ENCODE data around the gene CD99.
"Not testable (repeated sequence)": the region's sequence is repeated elsewhere in the genome, so short reads cannot be mapped to it uniquely, and the experiment has no call there.

The CD99 gene

DNA sequence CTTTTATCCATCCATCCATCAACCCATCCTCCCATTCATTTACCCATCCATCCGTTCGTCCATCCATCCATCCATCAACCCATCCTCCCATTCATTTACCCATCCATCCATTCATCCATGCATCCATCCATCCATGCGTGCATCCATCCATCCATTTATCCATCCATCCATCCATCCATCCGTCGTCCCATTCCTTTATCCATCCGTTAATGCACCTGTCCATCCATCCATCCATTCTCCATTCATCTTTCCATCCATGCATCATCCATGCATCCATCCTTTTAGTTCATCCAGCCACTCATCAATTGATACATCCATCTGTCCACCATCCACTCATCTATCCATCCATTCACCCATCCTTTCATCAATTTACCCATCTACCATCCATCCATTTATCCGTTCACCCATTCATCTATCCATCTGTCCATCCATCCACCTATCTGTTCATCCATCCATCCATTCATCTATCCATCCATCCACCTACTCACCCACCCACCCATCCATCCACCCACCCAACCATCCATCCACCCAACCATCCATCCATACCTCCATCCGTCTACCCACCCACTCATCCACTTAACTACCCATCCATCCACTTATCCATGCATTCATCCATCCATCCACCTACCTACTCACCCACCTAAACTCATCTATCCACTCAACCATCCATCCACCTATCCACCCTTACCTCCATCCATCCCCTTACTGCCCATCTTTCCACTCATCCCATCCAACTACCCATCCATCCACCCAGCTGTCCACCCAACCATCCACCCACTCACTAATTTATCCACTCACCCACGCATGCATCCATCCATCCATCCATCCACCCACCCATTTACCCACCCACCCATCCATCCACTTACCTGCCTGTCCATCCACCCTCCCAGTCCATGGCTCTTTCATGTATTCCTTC lies 9.6 kb downstream of the CD99 start:
- DNase-seq, result no peak

DNA sequence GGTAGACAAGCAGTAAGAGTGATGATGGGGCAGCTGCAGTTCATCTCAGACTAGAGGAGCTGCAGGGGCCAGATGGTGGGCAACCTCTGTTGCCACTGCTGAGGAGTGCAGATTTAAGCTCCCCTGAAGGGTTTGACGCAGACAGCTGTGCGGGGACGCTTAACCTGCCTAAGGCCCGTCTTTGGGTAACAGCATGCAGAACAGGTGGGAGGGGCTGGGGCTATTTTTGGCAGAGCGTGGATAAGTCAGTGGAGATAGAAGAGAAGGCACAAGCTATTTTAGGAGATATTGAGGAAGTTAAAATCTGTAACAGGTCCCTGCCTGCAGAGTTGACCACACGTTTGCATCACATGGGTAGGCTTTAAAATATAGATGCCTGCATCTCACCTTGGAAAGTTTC lies 10.5 kb downstream of the CD99 start:
- DNase-seq, result no peak

DNA sequence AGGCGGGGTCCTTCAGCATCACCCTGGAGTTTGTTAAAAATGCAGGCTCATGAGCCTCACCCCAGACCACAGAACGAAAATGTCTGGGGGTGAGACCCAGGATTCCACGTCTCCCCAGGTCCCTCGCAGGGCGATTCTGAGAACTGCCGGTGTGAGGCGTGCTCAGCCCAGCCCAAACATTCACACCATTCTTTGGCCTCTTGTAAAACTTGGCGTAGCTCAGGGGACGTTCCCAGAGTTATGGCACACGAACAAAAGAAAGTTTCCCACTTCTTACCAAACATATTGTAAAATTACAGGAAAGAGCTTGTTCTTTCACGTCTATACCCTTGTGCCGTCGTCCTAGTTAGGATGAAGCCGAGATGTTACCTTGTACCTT lies 12.9 kb downstream of the CD99 start:
- no peak for DNase-seq

DNA sequence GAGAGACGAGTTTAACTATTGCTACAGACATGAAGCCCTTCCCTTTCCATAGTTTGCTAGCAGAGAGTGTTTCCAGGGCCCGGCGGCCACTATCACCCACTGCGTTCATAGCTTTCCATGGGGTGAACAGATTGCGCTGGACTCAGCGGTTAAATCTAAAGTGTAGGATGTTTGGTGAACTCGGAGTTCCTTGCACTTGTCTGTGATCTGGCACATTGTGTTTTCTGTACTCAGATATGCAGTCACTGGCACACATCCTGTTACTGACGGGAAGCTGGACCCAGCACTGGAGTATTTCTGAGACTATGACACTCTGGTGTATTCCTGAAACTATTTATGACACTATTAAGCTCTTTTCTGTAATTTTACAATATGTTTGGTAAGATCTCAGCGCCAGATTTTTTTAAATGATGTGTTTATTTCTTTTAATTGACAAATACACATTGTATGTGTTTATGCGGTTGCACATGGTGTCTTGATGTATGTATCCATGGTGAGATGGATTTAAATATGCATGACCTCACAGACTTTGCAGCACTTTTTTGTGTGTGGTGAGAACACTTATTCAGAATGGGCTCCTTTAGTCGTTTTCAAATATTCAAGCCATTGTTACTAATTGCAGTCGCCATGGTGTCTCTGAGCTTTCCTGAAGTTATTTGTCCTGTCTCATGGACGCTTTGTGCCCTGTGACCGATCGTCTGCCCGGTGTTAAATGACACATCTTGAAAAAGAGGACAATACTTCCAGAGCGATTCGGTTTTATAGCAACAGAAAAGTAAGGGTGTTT lies 14.1 kb downstream of the CD99 start:
- DNase-seq, result no peak

DNA sequence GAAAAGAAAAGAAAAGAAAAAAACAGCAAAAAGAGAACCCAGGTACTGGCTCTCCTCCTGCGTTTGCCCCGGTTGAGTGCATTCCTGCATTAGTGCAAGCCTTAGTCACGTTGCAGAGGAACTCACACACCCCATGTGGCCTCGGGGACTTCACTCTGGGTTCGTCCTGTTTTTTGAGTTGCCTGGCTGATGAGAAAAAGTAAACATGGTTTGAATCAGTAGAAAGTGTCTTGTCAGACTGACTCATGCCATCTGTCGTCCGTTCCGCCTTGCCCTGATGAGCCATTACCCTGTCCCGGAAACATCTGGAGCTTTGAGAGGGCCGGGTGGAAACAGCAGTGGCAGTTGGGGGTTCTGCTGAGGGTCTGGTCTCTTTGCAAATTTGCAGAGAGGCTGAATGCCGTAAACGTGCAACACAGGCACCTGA lies 16.3 kb downstream of the CD99 start:
- no peak for DNase-seq

DNA sequence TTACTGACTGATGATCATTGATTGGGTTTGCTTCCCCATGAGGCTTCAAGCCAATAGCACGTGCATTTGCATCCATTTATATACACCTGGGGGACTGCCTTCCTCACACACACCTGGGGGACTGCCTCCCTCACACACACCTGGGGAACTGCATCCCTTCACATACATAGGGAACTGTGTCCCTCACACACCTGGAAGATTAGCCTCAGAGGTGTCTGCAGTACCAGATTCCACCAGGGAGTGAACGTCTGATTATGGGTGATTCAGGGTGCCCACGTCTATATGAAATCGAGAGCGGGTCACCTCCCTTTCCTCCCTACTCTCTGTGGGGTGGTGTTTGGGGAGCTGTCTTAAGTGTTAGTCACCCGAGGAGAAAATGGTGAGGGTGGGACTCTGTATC lies 16.9 kb downstream of the CD99 start:
- no peak for DNase-seq

DNA sequence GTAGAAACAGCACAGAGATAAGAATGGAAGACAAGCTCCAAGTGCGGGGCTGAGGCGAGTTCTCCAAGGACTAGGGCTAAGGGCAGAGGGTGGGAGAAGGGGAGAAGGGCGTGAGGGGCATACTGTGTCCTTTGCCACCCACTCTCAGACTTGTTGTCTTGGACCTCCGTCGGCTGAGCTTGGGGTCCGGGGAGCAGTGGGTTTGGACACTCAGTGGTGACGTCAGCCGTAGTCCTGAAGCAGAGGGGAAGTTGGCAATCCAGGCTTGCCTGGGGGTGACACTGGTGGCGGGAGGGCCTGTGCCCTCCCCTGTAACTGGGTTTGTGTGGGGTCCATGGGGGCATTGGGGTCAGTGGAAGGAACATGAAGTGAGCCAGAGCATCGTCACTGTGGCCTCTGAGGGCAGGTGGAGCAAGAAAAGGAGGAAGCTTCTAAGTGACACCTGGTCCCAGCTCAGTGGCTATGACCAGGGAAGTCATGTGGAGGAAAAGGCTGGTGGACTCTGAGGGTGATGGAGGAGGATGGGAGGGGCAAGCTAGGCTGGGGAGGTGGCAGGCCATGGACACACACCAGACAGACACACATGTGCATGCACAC lies 17.6 kb downstream of the CD99 start:
- DNase-seq, result no peak

DNA sequence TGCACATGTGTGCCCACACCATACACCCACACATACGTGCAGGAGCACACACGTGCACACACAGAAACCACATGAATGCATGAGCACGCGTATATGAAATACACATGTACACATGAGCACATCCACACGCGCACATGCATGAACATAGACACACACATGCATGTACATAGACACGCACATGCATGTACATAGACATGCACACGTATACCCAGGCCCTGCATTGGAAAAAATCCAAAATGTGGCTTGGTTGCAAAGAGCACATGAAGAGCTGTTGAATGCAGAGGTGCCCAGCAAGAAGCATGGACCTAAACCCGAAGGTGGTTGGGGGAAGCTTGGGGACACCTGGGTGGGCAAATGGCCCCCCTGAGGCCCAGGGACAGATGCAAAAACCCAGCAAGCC lies 18.5 kb downstream of the CD99 start:
- no peak for DNase-seq

DNA sequence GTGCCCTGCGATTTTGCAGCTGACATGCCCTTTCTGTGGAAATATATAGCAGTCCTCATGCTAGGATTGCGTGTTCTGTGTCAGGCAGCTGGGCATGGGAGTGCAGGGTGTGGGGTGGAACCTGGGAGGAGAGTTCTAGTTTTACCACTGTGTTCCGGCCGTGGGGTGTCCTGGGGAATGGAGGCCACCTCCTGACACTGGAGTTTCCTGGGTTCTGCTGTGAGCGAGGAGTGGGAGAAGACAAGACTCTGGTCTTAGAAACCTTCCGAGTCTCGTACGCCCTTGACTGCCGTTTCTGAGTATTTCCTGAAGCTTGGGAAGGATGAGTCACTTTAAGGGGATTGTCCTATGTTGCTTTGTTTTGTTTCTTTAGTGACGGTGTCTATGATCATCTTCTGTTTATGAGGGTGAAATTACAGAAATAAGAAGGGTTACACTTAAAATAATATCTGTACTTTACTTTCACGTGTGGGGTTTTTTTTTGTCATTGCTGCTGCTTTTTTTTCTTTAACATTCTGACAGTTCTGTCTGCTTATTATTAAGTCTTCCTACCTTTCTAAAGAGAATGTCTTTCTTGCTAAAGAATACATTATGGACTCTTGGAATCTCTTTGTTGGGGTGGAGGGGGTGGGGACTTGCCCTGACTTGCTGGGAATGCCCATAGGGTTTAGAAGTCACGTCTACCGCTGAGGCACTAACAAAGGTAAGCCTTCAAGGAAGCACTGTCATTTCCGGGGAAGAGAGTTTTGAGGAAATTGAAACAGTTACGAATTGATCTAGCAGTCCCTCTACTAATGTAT lies 19.1 kb downstream of the CD99 start:
- DNase-seq, result no peak

DNA sequence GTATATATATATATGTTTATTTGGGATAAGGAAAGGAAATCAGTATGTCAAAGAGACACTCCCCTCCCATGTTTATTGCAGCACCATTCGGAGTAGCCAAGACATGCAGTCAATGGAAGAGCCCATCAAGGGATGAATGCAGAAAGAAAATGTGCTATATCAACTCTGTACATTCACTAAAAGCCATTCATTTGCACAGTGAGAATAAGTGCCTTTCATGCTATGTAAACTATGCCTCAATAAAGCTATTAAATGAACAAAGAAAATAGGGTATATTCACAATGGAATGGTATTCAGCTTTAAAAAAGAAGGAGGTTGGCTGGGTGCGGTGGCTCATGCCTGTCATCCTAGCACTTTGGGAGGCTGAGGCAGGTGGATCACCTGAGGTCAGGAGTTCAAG lies 20.3 kb downstream of the CD99 start:
- no peak for DNase-seq

DNA sequence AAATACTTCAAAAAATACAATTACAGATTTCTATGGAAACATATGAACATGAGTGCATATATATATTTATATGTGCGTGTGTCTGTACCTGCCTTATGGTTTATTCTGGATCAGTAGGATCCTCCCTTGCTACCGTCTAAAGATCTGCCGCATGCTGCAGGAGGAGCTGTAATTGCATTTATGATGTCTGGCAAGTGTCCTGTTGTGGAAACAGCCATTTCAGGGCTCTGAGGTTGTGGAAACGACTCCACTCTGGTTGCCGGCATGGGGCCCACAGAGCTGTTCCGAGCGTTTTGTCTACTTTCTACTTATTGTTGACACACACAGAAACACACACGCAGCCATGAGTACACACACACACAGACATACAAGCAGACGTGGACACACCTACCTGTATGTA lies 21.3 kb downstream of the CD99 start:
- DNase-seq, result no peak

DNA sequence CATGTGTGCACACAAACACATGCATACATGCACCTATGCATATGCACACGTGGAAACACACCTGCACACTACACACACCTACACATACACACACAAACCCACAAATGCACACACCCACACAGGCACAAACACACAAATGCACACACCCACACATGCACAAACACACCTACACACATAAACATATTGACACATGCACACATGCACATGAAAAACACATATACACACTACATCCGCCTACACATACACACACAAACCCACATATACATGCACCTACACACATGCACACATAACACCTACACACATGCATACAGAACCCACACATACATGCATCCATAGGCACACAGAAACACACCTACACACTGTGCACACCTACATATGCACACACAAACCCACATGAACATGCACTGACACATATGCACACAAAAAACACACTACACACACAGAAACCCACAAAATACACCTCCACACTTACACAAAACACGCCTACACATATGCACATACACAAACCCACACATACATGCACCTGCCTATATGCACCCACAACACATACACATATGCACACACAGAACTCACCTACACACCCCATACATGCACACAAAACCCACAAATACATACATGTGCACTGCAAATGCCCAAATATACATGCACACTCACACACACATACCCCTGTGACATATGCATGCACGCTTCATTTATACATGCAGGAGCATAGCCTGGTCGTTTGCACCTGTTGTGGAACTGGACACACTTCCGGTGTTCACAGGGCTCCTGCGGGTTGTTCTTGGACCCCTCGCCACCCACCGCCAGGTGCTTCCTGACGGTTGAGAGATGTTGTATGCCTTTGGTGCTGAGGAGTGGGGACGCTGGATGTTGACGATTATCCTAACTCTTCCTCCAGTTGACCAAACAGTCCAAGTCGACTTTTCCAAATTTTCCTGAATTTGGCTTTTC lies 22.1 kb downstream of the CD99 start:
- no peak for DNase-seq

DNA sequence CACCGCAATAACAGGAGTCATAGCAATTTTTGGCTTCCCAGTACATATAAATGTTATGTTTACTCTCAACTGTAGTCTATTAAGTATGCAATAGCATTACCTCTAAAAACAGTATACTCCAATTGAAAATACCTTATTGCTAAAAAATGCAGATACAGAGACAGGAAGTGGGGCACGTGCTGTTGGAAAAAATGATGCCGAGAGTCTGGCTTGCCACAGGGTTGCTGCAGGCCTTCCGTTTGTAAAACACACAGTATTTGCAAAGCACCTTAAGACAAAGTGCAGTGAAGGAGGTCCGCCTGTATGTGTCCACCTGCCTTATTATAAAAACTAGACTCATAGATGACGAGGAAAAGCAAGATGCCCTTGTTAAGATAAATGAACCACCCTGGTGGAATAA lies 23.5 kb downstream of the CD99 start:
- DNase-seq, result no peak

DNA sequence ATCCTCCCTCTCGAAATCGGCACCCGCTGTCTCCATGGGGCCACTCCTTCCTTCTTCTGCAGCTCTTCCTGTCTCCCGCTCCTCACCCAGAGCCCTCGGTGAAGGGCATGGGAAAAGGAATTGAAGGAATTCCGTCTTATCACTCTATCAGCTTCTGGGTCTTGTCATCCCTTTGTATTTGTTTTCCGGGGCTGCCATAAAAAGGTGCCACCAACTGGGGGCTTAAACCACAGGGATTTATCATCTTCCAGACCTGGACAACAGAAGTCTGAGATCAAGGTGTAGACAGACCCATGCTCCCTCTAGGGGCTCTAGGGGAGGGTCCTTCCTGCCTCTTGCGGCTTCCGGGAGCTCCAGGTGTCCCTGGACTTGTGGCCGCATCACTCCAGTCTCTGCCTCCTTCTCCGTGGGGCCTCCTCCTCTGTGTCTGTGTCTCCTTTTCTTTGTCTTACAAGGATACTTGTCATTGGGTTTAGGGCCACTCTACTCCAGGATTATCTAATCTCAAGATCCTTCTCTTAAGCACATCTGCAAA lies 24.0 kb downstream of the CD99 start:
- no peak for DNase-seq

DNA sequence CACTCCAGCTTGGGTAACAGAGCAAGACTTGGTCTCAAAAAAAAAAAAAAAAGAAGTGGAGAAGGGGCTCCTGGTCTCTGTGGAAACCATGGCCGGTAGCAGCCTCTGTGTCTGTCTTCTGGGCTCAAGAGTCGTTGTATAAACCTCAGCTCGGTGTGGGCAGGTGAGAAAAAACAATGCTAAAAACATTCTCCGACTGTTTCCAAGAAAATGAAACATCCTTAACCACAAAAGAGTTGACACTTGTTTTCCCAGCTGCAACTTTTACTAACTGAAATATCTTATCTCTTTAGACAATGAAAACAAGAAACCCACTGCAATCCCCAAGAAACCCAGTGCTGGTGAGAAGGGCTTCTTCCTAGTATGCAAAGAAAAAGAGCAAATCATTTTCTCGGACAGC lies 26.2 kb downstream of the CD99 start:
- no peak for DNase-seq

DNA sequence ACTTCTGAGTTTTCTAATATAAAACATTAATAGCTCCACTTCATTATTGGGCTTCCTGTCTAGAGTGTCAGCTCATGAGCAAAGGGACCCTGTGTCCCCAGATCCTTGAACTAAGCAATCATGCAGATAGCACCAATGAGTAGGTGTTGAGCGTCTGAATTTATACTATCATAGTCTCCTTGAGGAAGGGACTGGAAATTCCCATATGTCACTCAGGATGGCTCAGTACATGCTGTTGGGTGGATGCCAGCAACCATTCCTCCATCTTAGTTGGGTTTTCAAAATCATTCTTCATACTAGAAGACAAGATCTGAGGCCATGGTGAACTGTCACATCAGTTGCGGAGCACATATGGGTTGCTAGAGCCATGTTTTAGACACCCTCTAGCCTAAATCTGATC lies 27.7 kb downstream of the CD99 start:
- no peak for DNase-seq

DNA sequence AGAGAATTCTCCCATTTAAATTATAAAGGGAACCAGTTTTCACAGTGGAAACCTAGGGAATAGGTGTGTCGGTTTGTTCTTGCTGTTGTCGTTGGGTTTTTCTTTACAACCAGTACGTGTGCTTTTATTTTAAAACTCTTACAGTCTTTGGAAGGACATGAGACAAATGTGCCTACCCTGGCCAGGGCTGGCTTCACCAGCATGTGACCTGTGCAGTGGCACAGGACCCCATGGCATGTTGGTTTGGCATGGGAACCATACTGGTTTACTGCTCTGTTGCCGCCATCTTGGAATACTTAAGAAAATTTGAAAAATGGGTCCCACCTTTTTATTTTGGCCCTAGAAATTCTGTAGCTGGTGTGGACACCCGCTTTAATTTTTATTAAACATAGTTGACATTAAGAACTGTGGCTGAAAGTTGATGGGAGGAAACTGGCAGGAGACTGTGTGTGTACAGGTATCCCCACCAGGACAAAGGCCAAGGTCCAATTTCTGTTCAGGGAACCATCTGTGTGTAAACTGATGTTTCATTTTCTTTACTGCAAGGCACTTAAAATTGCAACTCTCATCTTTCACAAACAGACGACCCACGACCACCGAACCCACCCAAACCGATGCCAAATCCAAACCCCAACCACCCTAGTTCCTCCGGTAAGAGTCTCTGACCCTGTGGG lies 28.8 kb downstream of the CD99 start:
- DNase-seq, result no peak

DNA sequence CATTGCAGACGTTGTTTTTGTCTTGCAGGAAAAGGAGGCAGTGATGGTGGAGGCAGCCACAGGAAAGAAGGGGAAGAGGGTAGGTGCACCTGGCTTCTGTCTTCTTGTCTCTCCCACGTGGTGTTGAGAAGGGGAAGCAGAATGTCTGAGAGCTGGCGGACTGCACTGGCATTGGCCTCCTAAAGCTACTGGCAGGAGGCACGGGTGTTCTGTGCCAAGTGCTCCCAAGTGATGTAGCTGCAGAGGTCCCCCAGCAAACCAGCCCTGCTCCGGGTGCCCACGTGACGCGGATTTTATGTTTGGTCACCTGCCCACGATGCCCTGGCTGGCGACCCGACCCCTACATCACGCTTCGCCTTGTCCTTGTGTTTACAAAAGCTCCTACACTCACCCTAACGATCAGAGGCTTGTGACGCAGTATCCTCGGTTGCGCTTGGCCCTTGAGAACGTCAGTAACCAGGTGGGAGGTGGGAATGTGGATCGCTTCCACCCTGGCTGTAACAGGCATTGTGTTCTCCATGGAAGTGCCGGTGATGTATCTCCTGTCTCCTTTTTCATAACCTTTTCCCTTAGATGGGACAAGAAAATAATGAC lies 32.3 kb downstream of the CD99 start:
- DNase-seq, result no peak

DNA sequence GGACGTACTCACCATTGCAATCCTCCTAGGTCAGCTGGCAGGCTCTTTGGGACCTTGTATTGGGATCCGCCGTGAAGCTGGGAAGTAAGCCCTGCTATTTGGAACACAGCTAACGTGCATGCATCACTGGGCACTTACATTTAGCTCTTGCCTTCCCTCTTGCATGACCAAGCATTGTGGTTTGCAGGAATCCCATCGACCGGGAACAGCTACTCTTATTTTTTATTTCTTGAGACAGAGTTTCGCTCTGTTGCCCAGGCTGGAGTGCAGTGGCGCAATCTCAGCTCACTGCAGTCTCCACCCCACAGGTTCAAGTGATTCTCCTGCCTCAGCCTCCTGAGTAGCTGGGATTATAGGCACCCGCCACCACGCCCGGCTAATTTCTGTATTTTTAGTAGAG lies 36.2 kb downstream of the CD99 start:
- DNase-seq, result not testable (repeated sequence)

DNA sequence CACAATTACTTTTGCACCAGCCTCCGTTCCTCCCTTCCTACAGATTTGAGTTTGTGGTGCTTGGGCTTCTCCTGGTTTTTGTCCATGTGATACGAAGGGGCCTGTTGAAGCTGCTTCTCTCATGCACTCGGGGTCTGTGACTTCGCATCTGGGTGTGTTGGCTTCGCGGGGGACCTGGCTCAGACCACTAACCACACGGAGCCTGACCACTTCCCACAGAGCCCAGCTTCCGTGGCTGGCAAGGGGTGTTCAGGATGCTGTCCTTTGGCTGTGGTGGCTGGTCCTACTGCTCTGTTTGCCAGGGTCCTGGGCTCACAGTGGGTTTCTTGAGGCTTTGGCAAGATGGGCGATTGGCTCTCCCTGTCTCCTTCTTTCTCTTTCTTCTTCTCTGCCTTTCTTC lies 41.0 kb downstream of the CD99 start:
- DNase-seq, result no peak

DNA sequence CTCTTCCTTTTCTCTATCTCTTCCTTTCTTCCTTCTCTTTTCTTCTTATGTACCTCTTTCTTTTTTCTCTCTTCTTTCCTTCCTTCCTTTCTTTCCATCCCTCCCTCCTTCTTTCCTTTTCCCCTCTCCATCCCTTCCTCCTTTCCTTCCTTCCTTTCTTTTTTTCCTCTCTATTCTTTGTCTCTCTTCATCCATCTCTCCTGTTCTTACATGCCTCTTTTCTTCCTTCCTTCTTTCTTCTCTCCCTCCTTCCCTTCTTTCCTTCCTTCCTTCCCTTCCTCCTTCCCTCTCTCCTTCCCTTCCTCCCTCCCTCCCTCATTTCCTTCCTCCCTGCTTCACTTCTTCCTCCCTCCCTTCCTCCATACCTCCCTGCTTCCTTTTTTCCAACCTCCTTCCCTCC lies 41.6 kb downstream of the CD99 start:
- DNase-seq, result no peak
